HG02759 (cell line): ENCODE measurements around the gene KCNK4.

Experiments
- ATAC-seq: cut with Tn5 transposase; IDR thresholded peaks from one replicate; pipeline ENCODE4 v1.9.1; 2021; ENCODE audit warnings: mild to moderate bottlenecking, moderate library complexity; ENCODE audit not compliant: unreplicated experiment

The KCNK4 gene

DNA sequence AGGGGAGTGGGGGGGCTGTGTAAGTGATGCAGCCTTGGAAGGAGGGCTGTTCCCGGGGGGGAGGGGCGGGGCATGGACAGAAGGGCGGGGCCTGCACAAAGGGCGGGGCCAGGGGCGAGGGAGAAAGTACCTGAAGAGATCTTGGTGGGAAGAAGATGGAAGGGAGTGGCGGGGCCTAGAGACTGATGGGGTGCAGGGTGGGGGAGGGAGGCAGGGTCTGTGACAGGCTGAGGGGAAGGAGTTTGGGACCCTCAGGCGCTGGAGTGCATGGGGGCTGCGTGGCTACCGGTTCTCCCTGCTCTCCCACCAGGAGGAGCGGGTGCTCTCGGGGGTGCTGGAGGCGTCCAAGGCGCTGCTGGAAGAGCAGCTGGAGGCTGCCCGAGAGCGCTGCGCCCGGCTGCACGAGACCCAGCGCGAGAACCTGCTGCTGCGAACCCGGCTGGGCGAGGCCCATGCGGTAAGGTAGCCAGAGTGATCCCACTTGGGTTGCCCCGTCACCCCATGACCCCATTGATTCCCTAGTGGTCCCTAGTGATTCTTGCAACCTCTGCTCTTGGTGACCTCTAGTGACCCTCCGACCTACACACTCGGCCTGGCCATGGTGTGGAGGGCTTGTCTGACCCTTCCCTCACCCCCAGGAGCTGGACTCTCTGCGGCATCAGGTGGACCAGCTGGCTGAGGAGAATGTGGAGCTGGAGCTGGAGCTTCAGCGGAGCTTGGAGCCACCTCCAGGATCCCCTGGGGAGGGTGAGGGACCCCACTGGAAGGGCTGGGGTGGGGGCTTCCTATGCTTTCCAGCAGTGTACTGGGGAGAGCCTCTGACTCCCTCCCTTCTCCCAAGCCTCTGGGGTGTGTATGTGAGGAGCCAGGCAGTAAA is 52.0 kb downstream of the KCNK4 start:
- ATAC-seq: no peak

DNA sequence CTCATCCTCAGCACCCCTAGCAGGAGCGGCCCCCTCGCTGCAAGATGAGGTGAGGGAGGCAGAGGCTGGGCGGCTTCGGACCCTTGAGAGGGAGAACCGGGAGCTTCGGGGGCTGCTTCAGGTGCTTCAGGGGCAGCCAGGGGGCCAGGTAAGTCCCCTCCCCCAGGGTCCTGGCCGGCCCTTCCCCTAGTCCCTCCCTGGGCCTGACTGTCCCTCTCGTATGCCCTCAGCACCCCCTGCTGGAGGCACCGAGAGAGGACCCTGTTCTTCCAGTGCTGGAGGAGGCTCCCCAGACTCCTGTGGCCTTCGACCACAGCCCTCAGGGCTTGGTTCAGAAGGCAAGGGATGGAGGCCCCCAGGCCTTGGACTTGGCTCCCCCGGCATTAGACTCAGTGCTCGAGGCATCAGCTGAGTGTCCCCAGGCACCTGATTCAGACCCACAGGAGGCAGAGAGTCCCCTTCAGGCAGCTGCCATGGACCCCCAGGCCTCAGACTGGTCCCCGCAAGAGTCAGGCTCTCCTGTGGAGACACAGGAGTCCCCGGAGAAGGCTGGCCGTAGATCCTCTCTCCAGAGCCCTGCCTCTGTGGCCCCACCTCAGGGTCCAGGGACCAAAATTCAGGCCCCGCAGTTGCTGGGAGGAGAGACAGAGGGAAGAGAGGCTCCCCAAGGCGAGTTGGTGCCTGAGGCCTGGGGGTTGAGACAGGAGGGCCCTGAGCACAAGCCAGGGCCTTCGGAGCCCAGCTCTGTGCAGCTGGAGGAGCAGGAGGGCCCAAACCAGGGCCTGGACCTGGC is 52.9 kb downstream of the KCNK4 start:
- ATAC-seq: no peak

DNA sequence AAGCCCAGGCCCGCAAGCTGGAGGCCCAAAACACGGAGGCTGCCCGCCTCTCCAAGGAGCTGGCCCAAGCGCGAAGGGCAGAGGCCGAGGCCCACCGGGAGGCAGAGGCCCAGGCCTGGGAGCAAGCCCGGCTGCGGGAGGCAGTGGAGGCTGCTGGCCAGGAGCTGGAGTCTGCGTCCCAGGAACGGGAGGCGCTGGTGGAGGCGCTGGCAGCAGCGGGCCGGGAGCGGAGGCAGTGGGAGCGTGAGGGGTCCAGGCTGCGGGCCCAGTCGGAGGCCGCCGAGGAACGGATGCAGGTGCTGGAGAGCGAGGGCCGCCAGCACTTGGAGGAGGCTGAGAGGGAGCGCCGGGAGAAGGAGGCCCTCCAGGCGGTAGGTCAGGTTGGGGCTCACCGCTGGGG is 53.7 kb downstream of the KCNK4 start:
- ATAC-seq: no peak

DNA sequence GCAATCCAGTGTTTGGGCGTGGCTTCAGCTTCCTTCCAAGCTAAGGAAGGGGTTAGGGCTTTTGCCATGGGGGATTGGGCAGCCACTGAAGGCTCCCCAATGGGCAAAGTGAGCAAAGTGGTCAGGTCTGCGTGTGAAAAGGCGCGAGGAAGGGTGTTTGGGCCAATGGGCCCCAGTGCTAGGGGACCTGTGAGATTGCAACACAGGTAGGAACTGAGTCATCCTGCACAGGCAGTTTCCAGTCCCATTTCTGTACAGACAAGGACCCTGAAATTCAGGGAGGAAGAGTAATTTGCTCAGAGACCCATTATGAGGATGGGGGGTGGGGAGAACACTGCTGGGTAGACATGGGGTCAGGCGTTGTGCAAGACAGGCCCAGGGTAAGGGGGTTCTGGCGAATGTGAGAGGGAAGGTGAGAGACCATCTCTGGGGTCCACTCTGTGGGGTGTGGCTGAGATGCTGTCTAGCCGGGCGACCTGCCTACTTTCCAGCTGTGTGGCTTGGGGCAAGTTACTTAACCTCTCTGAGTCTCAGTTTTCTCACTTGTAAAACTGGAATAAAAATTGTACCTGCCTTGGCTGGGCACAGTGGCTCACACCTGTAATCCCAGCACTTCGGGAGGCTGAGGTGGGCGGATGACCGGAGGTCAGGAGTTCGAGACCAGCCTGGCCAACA is 56.2 kb downstream of the KCNK4 start:
- no peak for ATAC-seq

DNA sequence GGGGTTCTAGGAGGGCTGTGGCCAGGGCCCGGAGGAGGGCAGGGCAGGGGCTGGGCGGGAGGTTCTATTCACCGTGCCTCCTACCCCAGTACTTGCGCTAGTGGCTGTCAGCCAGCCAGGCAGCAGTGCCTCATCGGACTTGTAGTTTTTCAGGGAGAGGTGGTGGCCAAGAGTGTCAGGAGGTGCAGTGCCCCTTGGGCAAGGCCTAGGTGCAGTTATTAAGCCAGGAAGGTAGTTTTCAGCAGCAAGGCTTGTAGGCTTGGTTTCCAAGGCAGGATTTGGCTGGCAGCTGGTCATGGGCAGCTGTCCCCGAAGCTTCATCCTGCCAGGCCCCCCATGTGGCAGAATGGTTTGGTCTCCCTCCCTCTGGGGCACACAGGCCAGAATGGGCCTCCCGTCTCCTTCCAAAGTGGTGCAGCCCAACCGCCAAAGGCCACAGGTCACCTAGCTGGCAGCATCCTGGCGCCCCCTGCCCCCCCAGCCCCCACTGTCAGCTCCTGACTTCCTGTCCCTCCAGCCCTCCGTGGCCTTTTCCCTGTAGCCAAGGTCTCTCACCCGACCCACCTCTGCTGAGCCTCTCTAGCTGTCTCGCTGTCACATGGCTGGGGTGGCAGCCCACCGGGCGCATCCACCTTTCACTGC is 57.4 kb downstream of the KCNK4 start:
- ATAC-seq: no peak

DNA sequence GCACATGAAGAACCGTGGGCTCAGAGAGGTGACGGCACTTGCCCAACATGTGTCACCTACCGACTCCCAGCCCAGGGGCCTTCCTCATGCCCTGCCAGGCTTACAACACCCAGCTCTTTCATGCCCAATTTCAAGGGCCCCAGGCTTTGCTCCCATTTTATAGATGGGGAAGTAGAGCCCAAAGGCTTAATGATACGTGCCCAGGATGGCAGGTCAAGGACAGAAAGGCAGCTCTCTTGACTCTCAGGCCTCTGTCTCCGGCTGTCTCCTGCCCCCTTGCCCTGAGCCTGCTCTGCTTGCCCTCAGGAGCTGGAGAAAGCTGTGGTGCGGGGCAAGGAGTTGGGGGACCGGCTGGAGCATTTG is 57.9 kb downstream of the KCNK4 start:
- ATAC-seq: no peak

DNA sequence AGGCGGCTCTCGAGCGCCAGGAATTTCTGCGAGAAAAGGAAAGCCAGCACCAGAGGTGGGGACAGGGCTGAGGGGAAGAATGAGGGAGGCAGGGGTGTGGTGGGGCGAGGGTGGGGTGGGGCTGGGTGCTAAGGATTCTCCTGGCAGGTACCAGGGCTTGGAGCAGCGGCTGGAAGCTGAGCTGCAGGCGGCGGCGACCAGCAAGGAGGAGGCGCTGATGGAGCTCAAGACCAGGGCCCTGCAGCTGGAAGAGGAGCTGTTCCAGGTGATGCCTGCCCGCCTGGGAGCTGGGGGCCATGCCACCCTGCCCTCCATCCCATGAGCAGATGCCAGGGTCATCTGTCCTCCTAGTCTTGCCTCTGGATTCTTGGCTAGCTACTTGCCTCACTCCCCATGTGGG is 58.3 kb downstream of the KCNK4 start:
- ATAC-seq: no peak
